HepG2 (cell line): Measurements from ENCODE around the gene INF2. TPM values are rescaled to one million over a fixed set of nuclear protein-coding genes. Genes with fewer than 3 reads are reported as not detected.

Experiments used
- BHLHE40 ChIP-seq: IDR thresholded peaks from 2 replicates; pipeline ENCODE4 v1.6.1; 2011; ENCODE audit warnings: low read length, improper control_type of control experiment
- HCFC1 ChIP-seq: fragments of 150-350 bp; IDR thresholded peaks from 2 replicates; pipeline ENCODE4 v1.6.1; 2014; ENCODE audit warnings: low read depth, low read length
- JDP2 ChIP-seq: sonication (generic); formaldehyde crosslinking; IDR thresholded peaks from 2 replicates; pipeline ENCODE4 v1.8.1; 2022; ENCODE audit warnings: missing genetic modification reagents, borderline replicate concordance
- REL ChIP-seq: sonication (generic); formaldehyde crosslinking; conservative IDR thresholded peaks from 2 replicates; pipeline ENCODE4 v1.8.0; 2022; ENCODE audit warnings: mild to moderate bottlenecking, missing genetic modification reagents, moderate library complexity
- polyA plus RNA-seq, 8 experiments: library from polyadenylated mRNA; depleted of rRNA in 3 of 8; stranded (reverse) in 7 of 8; unstranded in 1 of 8; fragments of >200 nt; fragmentation: Illumina TruSeq in 4 of 8; extraction: Trizol in 4 of 8; gene quantifications; 2 replicates each; pipeline versions ENCODE4 v1.2.1 to v1.2.3, GENCODE V29; 2011 to 2016; ENCODE audit warnings: low read depth in 4 of 8, missing spikeins in 1 of 8, mixed read lengths in 1 of 8; ENCODE audit not compliant: insufficient read depth in 1 of 8
- total RNA-seq, 5 experiments: library from RNA; depleted of rRNA; stranded (reverse); fragments of >200 nt; fragmentation: Illumina TruSeq; extraction: Trizol; gene quantifications; 2 replicates each; pipeline ENCODE4 v1.2.3, GENCODE V29; 2016; ENCODE audit warnings: low read depth in 1 of 5
- TF ChIP-seq, protein P1 (sequence below): sonication (generic); formaldehyde crosslinking; IDR thresholded peaks from 2 replicates; pipeline ENCODE4 v1.4.0; 2020; ENCODE audit warnings: mild to moderate bottlenecking, missing genetic modification reagents, borderline replicate concordance
- TF ChIP-seq, protein P2 (sequence below): sonication (generic); formaldehyde crosslinking; IDR thresholded peaks from 2 replicates; pipeline ENCODE4 v1.5.0; 2020; ENCODE audit warnings: mild to moderate bottlenecking, missing genetic modification reagents, borderline replicate concordance
- TF ChIP-seq, protein P3 (sequence below): IDR thresholded peaks from 2 replicates; pipeline ENCODE4 v1.6.1; 2012; ENCODE audit warnings: low read length, improper control_type of control experiment
- TF ChIP-seq, protein P4 (sequence below): sonication (generic); formaldehyde crosslinking; IDR thresholded peaks from 2 replicates; pipeline ENCODE4 v1.9.0; 2021; ENCODE audit warnings: missing genetic modification reagents, borderline replicate concordance

INF2 gene
- total and polyA plus RNA-seq, 2 of the 13 experiments (the other 11 are each of a cell fraction or from before 2014, with no cell fraction given), result 16.4 to 26.4 TPM

DNA sequence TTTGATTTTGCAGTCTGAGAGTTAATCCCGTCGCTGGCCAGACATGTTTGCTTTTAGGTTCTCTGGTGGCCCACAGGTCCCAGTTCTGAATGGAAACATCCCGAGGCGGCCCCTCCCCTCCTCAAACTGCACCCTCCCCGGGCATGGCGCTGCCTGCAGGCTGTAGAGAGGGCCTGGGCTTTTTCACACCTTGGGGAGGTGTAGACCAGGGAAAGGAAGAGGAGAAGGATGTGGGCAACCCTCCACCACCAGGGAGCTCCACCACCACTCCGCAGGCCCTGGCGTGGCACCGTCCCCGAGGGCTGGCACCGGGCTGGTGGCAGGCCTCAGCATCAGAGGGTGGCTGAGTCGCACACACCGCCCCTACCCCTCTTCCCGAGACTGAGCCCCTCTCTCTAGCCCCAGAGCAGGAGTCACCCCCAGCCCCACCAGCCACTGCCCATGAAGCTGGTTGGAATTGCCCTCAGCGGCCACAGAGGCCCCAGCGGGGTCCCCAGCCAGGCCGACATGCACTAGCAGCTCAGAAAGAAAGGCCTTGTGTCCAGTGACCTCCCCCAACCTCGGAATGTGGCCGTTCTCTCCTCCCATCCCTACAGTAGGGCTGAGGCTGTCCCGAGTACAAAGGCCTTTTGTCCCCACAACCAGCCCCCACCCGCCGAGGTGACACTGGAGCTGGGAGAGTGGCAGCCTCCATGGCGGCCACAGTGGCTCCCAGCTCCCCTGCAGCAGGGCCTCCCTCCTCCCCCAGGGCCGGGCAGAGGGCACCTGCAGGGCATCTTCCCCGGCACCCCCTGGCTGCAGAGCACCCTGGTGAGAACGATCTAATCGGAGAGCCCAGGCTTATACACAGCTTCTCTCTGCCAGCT lies 23.5 kb upstream of the INF2 start (continued):
- TF ChIP-seq, protein P1, sequence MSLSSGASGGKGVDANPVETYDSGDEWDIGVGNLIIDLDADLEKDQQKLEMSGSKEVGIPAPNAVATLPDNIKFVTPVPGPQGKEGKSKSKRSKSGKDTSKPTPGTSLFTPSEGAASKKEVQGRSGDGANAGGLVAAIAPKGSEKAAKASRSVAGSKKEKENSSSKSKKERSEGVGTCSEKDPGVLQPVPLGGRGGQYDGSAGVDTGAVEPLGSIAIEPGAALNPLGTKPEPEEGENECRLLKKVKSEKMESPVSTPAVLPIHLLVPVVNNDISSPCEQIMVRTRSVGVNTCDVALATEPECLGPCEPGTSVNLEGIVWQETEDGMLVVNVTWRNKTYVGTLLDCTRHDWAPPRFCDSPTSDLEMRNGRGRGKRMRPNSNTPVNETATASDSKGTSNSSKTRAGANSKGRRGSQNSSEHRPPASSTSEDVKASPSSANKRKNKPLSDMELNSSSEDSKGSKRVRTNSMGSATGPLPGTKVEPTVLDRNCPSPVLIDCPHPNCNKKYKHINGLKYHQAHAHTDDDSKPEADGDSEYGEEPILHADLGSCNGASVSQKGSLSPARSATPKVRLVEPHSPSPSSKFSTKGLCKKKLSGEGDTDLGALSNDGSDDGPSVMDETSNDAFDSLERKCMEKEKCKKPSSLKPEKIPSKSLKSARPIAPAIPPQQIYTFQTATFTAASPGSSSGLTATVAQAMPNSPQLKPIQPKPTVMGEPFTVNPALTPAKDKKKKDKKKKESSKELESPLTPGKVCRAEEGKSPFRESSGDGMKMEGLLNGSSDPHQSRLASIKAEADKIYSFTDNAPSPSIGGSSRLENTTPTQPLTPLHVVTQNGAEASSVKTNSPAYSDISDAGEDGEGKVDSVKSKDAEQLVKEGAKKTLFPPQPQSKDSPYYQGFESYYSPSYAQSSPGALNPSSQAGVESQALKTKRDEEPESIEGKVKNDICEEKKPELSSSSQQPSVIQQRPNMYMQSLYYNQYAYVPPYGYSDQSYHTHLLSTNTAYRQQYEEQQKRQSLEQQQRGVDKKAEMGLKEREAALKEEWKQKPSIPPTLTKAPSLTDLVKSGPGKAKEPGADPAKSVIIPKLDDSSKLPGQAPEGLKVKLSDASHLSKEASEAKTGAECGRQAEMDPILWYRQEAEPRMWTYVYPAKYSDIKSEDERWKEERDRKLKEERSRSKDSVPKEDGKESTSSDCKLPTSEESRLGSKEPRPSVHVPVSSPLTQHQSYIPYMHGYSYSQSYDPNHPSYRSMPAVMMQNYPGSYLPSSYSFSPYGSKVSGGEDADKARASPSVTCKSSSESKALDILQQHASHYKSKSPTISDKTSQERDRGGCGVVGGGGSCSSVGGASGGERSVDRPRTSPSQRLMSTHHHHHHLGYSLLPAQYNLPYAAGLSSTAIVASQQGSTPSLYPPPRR (CRISPR knock-in tag), result peak; percentile 48; the same call in 1 of the 2 replicates
- no peak for TF ChIP-seq BHLHE40
- TF ChIP-seq, protein P2, sequence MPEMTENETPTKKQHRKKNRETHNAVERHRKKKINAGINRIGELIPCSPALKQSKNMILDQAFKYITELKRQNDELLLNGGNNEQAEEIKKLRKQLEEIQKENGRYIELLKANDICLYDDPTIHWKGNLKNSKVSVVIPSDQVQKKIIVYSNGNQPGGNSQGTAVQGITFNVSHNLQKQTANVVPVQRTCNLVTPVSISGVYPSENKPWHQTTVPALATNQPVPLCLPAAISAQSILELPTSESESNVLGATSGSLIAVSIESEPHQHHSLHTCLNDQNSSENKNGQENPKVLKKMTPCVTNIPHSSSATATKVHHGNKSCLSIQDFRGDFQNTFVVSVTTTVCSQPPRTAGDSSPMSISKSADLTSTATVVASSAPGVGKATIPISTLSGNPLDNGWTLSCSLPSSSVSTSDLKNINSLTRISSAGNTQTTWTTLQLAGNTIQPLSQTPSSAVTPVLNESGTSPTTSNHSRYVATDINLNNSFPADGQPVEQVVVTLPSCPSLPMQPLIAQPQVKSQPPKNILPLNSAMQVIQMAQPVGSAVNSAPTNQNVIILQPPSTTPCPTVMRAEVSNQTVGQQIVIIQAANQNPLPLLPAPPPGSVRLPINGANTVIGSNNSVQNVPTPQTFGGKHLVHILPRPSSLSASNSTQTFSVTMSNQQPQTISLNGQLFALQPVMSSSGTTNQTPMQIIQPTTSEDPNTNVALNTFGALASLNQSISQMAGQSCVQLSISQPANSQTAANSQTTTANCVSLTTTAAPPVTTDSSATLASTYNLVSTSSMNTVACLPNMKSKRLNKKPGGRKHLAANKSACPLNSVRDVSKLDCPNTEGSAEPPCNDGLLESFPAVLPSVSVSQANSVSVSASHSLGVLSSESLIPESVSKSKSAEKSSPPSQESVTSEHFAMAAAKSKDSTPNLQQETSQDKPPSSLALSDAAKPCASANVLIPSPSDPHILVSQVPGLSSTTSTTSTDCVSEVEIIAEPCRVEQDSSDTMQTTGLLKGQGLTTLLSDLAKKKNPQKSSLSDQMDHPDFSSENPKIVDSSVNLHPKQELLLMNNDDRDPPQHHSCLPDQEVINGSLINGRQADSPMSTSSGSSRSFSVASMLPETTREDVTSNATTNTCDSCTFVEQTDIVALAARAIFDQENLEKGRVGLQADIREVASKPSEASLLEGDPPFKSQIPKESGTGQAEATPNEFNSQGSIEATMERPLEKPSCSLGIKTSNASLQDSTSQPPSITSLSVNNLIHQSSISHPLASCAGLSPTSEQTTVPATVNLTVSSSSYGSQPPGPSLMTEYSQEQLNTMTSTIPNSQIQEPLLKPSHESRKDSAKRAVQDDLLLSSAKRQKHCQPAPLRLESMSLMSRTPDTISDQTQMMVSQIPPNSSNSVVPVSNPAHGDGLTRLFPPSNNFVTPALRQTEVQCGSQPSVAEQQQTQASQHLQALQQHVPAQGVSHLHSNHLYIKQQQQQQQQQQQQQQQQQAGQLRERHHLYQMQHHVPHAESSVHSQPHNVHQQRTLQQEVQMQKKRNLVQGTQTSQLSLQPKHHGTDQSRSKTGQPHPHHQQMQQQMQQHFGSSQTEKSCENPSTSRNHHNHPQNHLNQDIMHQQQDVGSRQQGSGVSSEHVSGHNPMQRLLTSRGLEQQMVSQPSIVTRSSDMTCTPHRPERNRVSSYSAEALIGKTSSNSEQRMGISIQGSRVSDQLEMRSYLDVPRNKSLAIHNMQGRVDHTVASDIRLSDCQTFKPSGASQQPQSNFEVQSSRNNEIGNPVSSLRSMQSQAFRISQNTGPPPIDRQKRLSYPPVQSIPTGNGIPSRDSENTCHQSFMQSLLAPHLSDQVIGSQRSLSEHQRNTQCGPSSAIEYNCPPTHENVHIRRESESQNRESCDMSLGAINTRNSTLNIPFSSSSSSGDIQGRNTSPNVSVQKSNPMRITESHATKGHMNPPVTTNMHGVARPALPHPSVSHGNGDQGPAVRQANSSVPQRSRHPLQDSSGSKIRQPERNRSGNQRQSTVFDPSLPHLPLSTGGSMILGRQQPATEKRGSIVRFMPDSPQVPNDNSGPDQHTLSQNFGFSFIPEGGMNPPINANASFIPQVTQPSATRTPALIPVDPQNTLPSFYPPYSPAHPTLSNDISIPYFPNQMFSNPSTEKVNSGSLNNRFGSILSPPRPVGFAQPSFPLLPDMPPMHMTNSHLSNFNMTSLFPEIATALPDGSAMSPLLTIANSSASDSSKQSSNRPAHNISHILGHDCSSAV (CRISPR knock-in tag), result no peak
- TF ChIP-seq, protein P3, sequence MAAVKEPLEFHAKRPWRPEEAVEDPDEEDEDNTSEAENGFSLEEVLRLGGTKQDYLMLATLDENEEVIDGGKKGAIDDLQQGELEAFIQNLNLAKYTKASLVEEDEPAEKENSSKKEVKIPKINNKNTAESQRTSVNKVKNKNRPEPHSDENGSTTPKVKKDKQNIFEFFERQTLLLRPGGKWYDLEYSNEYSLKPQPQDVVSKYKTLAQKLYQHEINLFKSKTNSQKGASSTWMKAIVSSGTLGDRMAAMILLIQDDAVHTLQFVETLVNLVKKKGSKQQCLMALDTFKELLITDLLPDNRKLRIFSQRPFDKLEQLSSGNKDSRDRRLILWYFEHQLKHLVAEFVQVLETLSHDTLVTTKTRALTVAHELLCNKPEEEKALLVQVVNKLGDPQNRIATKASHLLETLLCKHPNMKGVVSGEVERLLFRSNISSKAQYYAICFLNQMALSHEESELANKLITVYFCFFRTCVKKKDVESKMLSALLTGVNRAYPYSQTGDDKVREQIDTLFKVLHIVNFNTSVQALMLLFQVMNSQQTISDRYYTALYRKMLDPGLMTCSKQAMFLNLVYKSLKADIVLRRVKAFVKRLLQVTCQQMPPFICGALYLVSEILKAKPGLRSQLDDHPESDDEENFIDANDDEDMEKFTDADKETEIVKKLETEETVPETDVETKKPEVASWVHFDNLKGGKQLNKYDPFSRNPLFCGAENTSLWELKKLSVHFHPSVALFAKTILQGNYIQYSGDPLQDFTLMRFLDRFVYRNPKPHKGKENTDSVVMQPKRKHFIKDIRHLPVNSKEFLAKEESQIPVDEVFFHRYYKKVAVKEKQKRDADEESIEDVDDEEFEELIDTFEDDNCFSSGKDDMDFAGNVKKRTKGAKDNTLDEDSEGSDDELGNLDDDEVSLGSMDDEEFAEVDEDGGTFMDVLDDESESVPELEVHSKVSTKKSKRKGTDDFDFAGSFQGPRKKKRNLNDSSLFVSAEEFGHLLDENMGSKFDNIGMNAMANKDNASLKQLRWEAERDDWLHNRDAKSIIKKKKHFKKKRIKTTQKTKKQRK, result no peak
- no peak for TF ChIP-seq REL (CRISPR knock-in tag)
- TF ChIP-seq JDP2, result no peak
- TF ChIP-seq, protein P4, sequence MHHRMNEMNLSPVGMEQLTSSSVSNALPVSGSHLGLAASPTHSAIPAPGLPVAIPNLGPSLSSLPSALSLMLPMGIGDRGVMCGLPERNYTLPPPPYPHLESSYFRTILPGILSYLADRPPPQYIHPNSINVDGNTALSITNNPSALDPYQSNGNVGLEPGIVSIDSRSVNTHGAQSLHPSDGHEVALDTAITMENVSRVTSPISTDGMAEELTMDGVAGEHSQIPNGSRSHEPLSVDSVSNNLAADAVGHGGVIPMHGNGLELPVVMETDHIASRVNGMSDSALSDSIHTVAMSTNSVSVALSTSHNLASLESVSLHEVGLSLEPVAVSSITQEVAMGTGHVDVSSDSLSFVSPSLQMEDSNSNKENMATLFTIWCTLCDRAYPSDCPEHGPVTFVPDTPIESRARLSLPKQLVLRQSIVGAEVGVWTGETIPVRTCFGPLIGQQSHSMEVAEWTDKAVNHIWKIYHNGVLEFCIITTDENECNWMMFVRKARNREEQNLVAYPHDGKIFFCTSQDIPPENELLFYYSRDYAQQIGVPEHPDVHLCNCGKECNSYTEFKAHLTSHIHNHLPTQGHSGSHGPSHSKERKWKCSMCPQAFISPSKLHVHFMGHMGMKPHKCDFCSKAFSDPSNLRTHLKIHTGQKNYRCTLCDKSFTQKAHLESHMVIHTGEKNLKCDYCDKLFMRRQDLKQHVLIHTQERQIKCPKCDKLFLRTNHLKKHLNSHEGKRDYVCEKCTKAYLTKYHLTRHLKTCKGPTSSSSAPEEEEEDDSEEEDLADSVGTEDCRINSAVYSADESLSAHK (CRISPR knock-in tag), result no peak
- no peak for TF ChIP-seq HCFC1
